HG03442 (cell line): ENCODE results near the gene CCDC154.

ENCODE experiments used
- ATAC-seq: cut with Tn5 transposase; IDR thresholded peaks from one replicate; pipeline ENCODE4 v1.9.1; 2021; ENCODE audit warnings: mild to moderate bottlenecking, moderate library complexity; ENCODE audit not compliant: unreplicated experiment

CCDC154 gene

DNA sequence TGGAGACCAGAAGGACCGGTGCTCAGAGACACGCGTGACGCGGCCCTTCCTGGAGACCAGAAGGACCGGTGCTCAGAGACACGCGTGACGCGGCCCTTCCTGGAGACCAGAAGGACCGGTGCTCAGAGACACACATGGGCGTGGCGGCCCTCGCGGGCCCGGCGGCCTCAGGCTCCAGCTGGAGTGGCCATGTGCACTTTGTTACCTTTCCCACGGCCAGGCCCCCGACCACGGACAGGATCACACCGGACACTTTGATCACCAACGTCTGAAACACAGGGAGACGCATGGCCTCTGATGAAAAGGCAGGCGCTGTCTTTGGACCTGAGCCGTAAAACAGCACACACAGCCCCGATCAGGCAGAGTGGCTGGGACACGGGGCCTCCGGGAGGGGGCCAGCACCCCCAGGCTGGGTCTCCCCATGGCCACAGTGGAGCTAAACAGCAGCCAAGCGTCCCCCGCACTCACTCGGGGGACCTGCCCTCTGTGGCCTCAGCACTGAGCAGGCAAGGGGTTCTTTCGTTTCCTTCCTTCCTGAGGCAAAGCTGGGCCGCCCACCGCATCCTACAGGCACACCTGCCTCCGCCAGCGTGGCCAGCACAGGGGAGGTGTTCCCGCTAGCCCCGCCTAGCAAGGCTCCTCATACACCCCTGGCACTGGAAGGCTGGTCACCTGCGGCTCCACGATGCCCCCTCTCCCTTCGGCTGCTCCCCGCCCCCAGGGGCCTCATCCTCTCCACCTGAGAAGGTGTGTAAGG lies 13.3 kb upstream of the CCDC154 start:
- ATAC-seq: no peak

- no peak for ATAC-seq
Observed at GRCh38 chr16:1456951-1457350, 12.6 kb upstream of the CCDC154 start.

- ATAC-seq: no peak
Observed at GRCh38 chr16:1455190-1456171, 11.1 kb upstream of the CCDC154 start.

GRCh38 chr16:1454561-1454960 lies 10.2 kb upstream of the CCDC154 start:
- no peak for ATAC-seq

GRCh38 chr16:1453316-1453715 lies 9.0 kb upstream of the CCDC154 start:
- ATAC-seq: no peak

GRCh38 chr16:1452530-1452929 lies 8.2 kb upstream of the CCDC154 start:
- ATAC-seq: no peak

DNA sequence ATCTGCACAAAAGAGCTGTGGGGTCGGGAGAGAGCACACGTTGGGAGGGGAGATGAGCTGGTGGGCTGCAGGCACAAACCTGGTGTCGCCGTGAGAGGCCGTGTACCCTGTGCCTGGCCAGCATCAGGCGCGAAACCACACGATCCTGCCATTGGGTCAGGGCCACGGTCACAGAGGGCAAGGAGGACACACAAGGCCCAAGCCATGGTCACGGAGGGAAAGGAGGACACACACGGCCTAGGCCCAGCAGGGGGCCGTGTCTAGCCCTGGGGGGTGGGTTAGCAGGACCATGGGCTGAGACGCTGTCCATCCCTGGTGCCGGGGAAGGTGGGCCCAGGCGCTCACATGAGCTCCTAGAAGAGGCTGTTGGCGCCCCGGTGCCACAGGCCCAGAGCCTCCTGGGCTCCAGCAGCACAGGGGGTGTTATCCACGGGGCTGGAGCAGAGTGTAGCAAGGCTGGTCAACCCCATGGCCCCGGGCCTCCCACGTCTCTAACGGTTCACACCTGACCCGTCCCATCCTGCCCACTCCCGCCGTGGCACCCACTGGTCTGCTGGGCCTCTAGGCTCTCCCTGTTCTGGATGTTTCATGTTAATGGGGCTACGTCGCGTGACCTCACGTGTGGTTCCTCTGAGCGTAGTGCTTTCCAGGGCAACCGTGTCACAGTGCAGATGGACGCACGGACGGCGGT lies 7.5 kb upstream of the CCDC154 start:
- no peak for ATAC-seq

- ATAC-seq: no peak
Observed at GRCh38 chr16:1450841-1451240, 6.5 kb upstream of the CCDC154 start.

- no peak for ATAC-seq
Observed at GRCh38 chr16:1450218-1450617, 5.9 kb upstream of the CCDC154 start.

GRCh38 chr16:1449201-1449788 lies 4.9 kb upstream of the CCDC154 start:
- no peak for ATAC-seq

DNA sequence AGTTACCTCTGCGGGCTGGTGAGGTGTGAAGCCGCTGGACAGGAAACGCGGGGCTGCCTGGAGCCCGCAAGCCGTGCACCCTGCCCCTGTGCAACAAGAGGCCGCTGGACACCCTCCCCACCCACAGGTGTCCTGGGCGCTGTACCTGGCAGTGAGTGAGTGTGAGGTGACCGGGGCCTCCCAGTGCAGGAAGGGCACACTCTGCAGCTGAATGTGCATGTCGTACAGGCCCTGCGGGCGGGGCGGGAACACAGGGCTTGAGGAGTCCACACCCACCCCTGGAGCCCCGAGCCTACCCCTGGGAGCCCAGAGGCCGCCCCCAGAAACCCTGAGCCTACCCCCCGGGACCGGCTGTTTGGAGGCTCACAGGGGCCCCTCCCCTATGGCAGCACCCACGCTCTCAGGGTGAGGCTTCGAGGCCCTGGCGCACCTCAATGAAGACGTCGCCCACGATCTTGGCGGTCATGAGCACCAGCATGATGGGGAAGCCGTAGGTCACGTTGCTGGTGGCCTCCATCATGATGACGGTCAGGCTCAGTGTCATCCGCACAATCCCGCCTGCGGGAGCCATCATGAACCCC lies 4.3 kb upstream of the CCDC154 start:
- ATAC-seq: no peak

- no peak for ATAC-seq
Observed at GRCh38 chr16:1447965-1448364, 3.6 kb upstream of the CCDC154 start.

- ATAC-seq: no peak
Observed at GRCh38 chr16:1446296-1447080, 2.1 kb upstream of the CCDC154 start.

- no peak for ATAC-seq
Observed at GRCh38 chr16:1445518-1446203, 1.3 kb upstream of the CCDC154 start.

- ATAC-seq: no peak
Observed at GRCh38 chr16:1444730-1445517, 568 bp upstream of the CCDC154 start.

GRCh38 chr16:1443403-1443973 lies 868 bp downstream of the CCDC154 start:
- ATAC-seq: no peak

GRCh38 chr16:1442697-1443096 lies 1.7 kb downstream of the CCDC154 start:
- ATAC-seq: no peak

DNA sequence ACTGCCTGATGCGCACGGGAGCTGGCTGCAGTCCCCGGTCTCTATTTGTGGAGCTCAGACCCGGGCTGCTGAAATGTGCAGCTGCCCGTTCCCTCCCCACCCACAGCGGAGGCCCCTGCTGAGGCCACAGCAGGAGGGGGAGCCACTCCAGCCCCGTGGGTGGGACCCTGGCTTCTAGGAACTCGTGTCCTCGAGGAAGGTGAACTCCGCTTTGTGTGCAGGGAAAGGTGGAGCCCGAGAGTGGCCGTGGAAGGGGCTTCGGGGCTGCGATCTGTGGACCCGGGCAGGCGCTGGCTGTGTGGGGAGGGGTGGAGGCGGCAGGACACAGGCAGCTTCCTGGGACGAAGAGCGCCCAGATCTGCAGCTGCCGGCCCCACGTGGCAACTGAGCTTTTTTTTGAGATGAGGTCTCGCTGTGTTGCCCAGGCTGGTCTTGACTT lies 2.9 kb downstream of the CCDC154 start:
- no peak for ATAC-seq
